SK-N-SH treated with all-trans-retinoic acid at 6 μM for 48 hours (cell line): ENCODE measurements around the gene HEATR3.

Experiments used
- ATAC-seq: fragments of 200-7000 bp; cut with Tn5 transposase; 3 replicates; pipeline ENCODE4 v1.9.1; 2020; ENCODE audit warnings: mild to moderate bottlenecking, moderate library complexity
- ARNTL ChIP-seq: fragments of 450-650 bp; formaldehyde crosslinking; IDR thresholded peaks from 2 replicates; pipeline ENCODE4 v1.5.0; 2020; ENCODE audit warnings: low read depth, mild to moderate bottlenecking, moderate library complexity, borderline replicate concordance
- BACH2 ChIP-seq: fragments of 250-450 bp; sonication (Bioruptor Pico); IDR thresholded peaks from 2 replicates; pipeline ENCODE4 v1.9.0; 2021; ENCODE audit warnings: mild to moderate bottlenecking, borderline replicate concordance
- CREB5 ChIP-seq: fragments of 250-450 bp; sonication (Bioruptor Pico); IDR thresholded peaks from 2 replicates; pipeline ENCODE4 v1.5.1; 2020; ENCODE audit warnings: low read depth, mild to moderate bottlenecking, moderate library complexity
- CSDC2 ChIP-seq: fragments of 250-450 bp; sonication (Bioruptor Pico); IDR thresholded peaks from 2 replicates; pipeline ENCODE4 v1.5.0; 2020; ENCODE audit warnings: mild to moderate bottlenecking, moderate library complexity
- ESRRG ChIP-seq: fragments of 250-450 bp; sonication (Bioruptor Pico); IDR thresholded peaks from 2 replicates; pipeline ENCODE4 v1.6.1; 2021; ENCODE audit warnings: mild to moderate bottlenecking
- GLIS3 ChIP-seq: fragments of 250-450 bp; sonication (Bioruptor Pico); IDR thresholded peaks from 2 replicates; pipeline ENCODE4 v1.5.0; 2020; ENCODE audit warnings: mild to moderate bottlenecking, moderate library complexity
- ISL1 ChIP-seq: fragments of 250-450 bp; sonication (Bioruptor Pico); IDR thresholded peaks from 2 replicates; pipeline ENCODE4 v2.1.2; 2022; ENCODE audit warnings: mild to moderate bottlenecking, moderate library complexity
- OSR1 ChIP-seq: fragments of 250-450 bp; sonication (Bioruptor Pico); IDR thresholded peaks from 2 replicates; pipeline ENCODE4 v1.8.0; 2022; ENCODE audit warnings: moderate library complexity, mild to moderate bottlenecking, inconsistent platforms
- PATZ1 ChIP-seq: fragments of 250-450 bp; sonication (Bioruptor Pico); IDR thresholded peaks from 2 replicates; pipeline ENCODE4 v1.8.0; 2020; ENCODE audit warnings: mild to moderate bottlenecking, moderate library complexity, borderline replicate concordance
- POU6F1 ChIP-seq: fragments of 250-450 bp; sonication (Bioruptor Pico); IDR thresholded peaks from 2 replicates; pipeline ENCODE4 v1.8.0; 2021; ENCODE audit warnings: low read depth, mild to moderate bottlenecking, moderate library complexity, borderline replicate concordance
- PPARA ChIP-seq: fragments of 250-450 bp; sonication (Bioruptor Pico); IDR thresholded peaks from 2 replicates; pipeline ENCODE4 v1.5.0; 2020; ENCODE audit warnings: mild to moderate bottlenecking, borderline replicate concordance
- RARB ChIP-seq: fragments of 250-450 bp; sonication (Bioruptor Pico); IDR thresholded peaks from 2 replicates; pipeline ENCODE4 v1.8.0; 2021; ENCODE audit warnings: mild to moderate bottlenecking, moderate library complexity
- SNAI2 ChIP-seq: fragments of 250-450 bp; sonication (Bioruptor Pico); IDR thresholded peaks from 2 replicates; pipeline ENCODE4 v1.5.0; 2020; ENCODE audit warnings: mild to moderate bottlenecking, moderate library complexity
- TCF4 ChIP-seq: fragments of 250-450 bp; sonication (Bioruptor Pico); IDR thresholded peaks from 2 replicates; pipeline ENCODE4 v1.8.0; 2021; ENCODE audit warnings: mild to moderate bottlenecking, moderate library complexity, borderline replicate concordance
- TOX ChIP-seq: fragments of 250-450 bp; sonication (Bioruptor Pico); IDR thresholded peaks from 2 replicates; pipeline ENCODE4 v1.8.0; 2021; ENCODE audit warnings: mild to moderate bottlenecking, moderate library complexity, borderline replicate concordance
- TSHZ2 ChIP-seq: fragments of 250-450 bp; sonication (Bioruptor Pico); IDR thresholded peaks from 2 replicates; pipeline ENCODE4 v1.5.0; 2020; ENCODE audit warnings: mild to moderate bottlenecking, moderate library complexity
- ZFP3 ChIP-seq: fragments of 250-450 bp; sonication (Bioruptor Pico); IDR thresholded peaks from 2 replicates; pipeline ENCODE4 v1.5.0; 2020; ENCODE audit warnings: mild to moderate bottlenecking, moderate library complexity
- ZFP30 ChIP-seq: fragments of 450-650 bp; formaldehyde crosslinking; IDR thresholded peaks from 2 replicates; pipeline ENCODE4 v1.5.0; 2022; ENCODE audit warnings: mild to moderate bottlenecking, moderate library complexity
- ZNF565 ChIP-seq: fragments of 450-650 bp; formaldehyde crosslinking; conservative IDR thresholded peaks from 2 replicates; pipeline ENCODE4 v1.5.0; 2020; ENCODE audit warnings: low read depth, mild to moderate bottlenecking, moderate library complexity
- ZNF70 ChIP-seq: fragments of 450-650 bp; formaldehyde crosslinking; IDR thresholded peaks from 2 replicates; pipeline ENCODE4 v1.5.0; 2020; ENCODE audit warnings: mild to moderate bottlenecking, moderate library complexity
- ZNF8 ChIP-seq: fragments of 450-650 bp; formaldehyde crosslinking; IDR thresholded peaks from 2 replicates; pipeline ENCODE4 v1.5.0; 2020; ENCODE audit warnings: mild to moderate bottlenecking, moderate library complexity

Gene HEATR3

GRCh38 chr16:50045412-50045811, 20.4 kb upstream of the HEATR3 start:
- no peak for ATAC-seq
- TF ChIP-seq ZNF565 (CRISPR knock-in tag): no peak
- no peak for TF ChIP-seq ISL1 (CRISPR knock-in tag)
- TF ChIP-seq ZFP30 (CRISPR knock-in tag): no peak
- no peak for TF ChIP-seq TSHZ2
- TF ChIP-seq ZNF70 (CRISPR knock-in tag): no peak
- TF ChIP-seq SNAI2 (CRISPR knock-in tag): no peak
- TF ChIP-seq TOX: no peak
- TF ChIP-seq ZFP3 (CRISPR knock-in tag): no peak
- no peak for TF ChIP-seq CREB5 (CRISPR knock-in tag)
- no peak for TF ChIP-seq ARNTL (CRISPR knock-in tag)
- no peak for TF ChIP-seq POU6F1 (CRISPR knock-in tag)
- TF ChIP-seq TCF4 (CRISPR knock-in tag): no peak
- no peak for TF ChIP-seq PATZ1 (CRISPR knock-in tag)
- TF ChIP-seq BACH2 (CRISPR knock-in tag): no peak
- no peak for TF ChIP-seq PPARA (CRISPR knock-in tag)
- no peak for TF ChIP-seq RARB
- TF ChIP-seq CSDC2 (CRISPR knock-in tag): no peak
- TF ChIP-seq GLIS3 (CRISPR knock-in tag): no peak
- TF ChIP-seq ESRRG (CRISPR knock-in tag): no peak

- ATAC-seq: no peak
- TF ChIP-seq OSR1 (CRISPR knock-in tag) (no peak), ARNTL (CRISPR knock-in tag) (no peak), TSHZ2 (no peak), ZFP3 (CRISPR knock-in tag) (no peak), ESRRG (CRISPR knock-in tag) (no peak), ZNF565 (CRISPR knock-in tag) (no peak), RARB (no peak)
Observed at GRCh38 chr16:50046853-50047252, 18.9 kb upstream of the HEATR3 start.

- TF ChIP-seq PPARA (CRISPR knock-in tag): no peak
- TF ChIP-seq RARB: no peak
- no peak for TF ChIP-seq ZNF8 (CRISPR knock-in tag)
- no peak for TF ChIP-seq ZNF70 (CRISPR knock-in tag)
- no peak for TF ChIP-seq GLIS3 (CRISPR knock-in tag)
- TF ChIP-seq, all 23 proteins: peak for 0
- ATAC-seq: no peak
Observed at GRCh38 chr16:50047864-50048263, 17.9 kb upstream of the HEATR3 start.
